Measurements from ENCODE around the gene TMF1.

GRCh38 chr3:69012100-69012799, 39.9 kb downstream of the TMF1 start:
- TF ChIP-seq CTCF (IDR thresholded peaks at IDR 0.05; ENCODE audit: low read length) (no peak), EZH2phosphoT487 (IDR thresholded peaks at IDR 0.05; ENCODE audit: low read length) (no peak), EZH2 (optimal IDR thresholded peaks at IDR 0.05; ENCODE audit: low read depth, low read length) (no peak)
